GM12864 (cell line): Measurements from ENCODE around the gene TMEM184A.

Experiments
- DNase-seq: peaks from one replicate; pipeline ENCODE4 v3.0.0-alpha.2; 2011; ENCODE audit warnings: low read depth
- H3K4me3 ChIP-seq: 2 replicates; pipeline ENCODE4 v1.5.1; 2011; ENCODE audit warnings: mild to moderate bottlenecking, low read depth, low read length, control low read depth
- TF ChIP-seq, protein P1 (sequence below): IDR thresholded peaks from 2 replicates; pipeline ENCODE4 v1.5.1; 2011; ENCODE audit warnings: low read depth, mild to moderate bottlenecking, moderate library complexity, low read length, control low read depth, inconsistent platforms; ENCODE audit errors: missing control alignments

The TMEM184A gene

GRCh38 chr7:1562116-1562515, 6.1 kb upstream of the TMEM184A start:
- TF ChIP-seq, protein P1, sequence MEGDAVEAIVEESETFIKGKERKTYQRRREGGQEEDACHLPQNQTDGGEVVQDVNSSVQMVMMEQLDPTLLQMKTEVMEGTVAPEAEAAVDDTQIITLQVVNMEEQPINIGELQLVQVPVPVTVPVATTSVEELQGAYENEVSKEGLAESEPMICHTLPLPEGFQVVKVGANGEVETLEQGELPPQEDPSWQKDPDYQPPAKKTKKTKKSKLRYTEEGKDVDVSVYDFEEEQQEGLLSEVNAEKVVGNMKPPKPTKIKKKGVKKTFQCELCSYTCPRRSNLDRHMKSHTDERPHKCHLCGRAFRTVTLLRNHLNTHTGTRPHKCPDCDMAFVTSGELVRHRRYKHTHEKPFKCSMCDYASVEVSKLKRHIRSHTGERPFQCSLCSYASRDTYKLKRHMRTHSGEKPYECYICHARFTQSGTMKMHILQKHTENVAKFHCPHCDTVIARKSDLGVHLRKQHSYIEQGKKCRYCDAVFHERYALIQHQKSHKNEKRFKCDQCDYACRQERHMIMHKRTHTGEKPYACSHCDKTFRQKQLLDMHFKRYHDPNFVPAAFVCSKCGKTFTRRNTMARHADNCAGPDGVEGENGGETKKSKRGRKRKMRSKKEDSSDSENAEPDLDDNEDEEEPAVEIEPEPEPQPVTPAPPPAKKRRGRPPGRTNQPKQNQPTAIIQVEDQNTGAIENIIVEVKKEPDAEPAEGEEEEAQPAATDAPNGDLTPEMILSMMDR, result no peak
- DNase-seq, result no peak
- no peak overlapping the region for H3K4me3 ChIP-seq

- TF ChIP-seq, protein P1, result no peak
- no peak overlapping the region for H3K4me3 ChIP-seq
- no peak for DNase-seq
Observed at GRCh38 chr7:1561036-1561940, 5.3 kb upstream of the TMEM184A start.

DNA sequence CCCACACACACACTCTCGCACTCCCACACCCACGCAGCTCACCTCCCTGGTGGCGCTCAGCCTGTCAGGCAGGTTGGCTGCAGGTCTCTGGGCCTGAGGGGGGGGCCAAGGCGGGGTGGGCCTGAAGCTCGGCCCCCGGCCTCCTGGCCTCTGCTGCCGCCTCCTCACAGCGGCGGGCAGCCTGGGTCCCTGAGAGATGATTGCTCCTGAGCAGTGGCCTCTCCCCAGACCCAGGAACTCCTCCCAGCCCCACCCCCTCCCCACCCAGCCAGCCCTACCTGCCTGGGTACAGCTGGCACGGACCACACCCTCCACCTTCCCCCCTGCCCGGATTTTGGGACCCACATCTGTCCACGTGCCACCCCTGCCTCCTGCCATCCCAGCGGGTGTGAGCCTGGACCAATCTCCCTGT, 4.6 kb upstream of the TMEM184A start:
- DNase-seq, result no peak
- no peak overlapping the region for H3K4me3 ChIP-seq
- TF ChIP-seq, protein P1, result no peak

GRCh38 chr7:1559626-1560590, 3.9 kb upstream of the TMEM184A start:
- H3K4me3 ChIP-seq, result no peak overlapping the region
- TF ChIP-seq, protein P1, result no peak
- no peak for DNase-seq

DNA sequence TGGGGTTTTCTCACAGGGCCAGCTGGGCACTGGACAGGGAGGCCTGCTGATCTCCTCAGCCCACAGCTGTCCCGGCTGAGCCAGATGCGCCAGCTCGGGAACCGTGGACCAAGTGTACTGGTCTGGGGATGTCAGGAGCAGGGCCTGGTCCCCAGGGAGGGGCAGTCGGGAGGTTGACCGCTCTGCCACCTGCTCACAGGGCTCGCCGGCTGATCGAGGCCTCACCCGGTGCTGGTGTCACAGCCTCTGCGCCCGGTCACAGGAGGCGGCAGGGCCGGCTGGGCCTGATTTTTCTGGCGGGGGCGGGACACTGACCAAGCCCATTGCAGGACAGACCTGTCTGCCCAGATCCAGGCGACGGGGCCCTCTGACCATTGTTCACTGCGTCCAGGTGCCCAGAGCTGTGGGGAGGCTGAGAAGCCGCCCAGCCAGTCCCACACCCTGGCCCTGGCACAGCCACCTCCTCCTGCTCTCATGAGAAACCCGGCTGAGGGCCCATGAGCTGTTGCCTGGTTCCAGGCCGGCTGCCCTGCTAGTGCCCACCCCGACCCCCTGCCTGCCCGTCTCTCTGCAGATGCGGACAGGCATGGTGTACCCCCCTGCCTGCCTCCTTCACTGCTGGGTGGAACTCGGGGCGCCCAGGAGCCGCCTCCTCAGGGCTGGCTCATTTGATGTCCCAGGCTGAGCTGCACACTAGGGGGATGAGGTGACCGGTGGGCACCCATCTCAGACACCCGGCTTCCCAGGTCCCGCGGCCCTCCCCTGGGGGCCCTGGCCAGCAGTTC, 3.0 kb upstream of the TMEM184A start:
- TF ChIP-seq, protein P1, result no peak
- no peak overlapping the region for H3K4me3 ChIP-seq
- no peak for DNase-seq

DNA sequence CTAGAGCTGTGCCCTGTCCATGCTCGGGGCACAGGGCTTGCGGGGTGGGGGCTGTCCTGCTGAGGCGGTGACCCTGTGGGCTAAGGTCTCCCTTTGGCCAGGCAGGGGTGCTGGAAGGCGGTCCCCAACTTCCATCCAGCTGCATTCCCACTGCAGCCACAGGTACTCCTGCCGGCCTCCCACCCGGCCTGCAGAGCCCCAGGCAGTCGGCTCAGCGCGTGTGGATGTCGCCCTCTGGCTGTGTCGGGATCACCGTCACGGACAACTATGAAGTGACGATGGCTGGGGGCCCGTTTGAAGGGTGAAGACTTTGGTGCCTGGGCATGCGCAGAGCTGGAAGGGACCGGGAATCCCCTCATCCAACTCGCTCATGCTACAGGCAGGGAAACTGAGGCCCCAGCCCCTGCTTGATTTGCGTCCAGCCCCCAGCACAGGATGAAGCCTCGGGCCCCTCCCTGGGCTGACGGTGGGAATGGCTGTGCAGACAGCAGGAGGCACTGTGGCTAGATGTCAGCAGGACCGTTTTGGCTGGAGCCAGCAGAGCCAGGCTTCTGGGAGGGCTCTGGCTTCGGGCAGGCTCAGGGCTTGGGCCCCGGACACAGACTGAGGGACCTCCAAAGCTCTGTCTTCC, 2.3 kb upstream of the TMEM184A start:
- no peak for DNase-seq
- no peak overlapping the region for H3K4me3 ChIP-seq
- TF ChIP-seq, protein P1, result no peak
